SH-SY5Y (cell line): ENCODE data around the gene EXOC7.

Experiments
- GATA2 ChIP-seq: IDR thresholded peaks from 2 replicates; pipeline ENCODE4 v1.6.1; 2011; ENCODE audit warnings: mild to moderate bottlenecking, low read depth, low read length
- GATA3 ChIP-seq: IDR thresholded peaks from 2 replicates; pipeline ENCODE4 v1.6.1; 2011; ENCODE audit warnings: low read depth, mild to moderate bottlenecking, low read length, moderate library complexity

GRCh38 chr17:76124582-76125390 lies 21.2 kb upstream of the EXOC7 start:
- no peak for TF ChIP-seq GATA3
- no peak for TF ChIP-seq GATA2
